CD4-positive, alpha-beta T cell treated with Interleukin-15 for 4 hours (primary cell): Measurements from ENCODE around the gene PGAM2.
"Not testable (repeated sequence)": the region's sequence is repeated elsewhere in the genome, so short reads cannot be mapped to it uniquely, and the experiment has no call there.

Experiments used
- DNase-seq: peaks from one replicate; pipeline ENCODE4 v3.0.0-alpha.2; 2020; ENCODE audit warnings: low spot score

The PGAM2 gene

GRCh38 chr7:44019825-44020224, 45.5 kb downstream of the PGAM2 start:
- DNase-seq: not testable (repeated sequence)

GRCh38 chr7:44018857-44019807, 46.2 kb downstream of the PGAM2 start:
- DNase-seq: peak; percentile 100

DNA sequence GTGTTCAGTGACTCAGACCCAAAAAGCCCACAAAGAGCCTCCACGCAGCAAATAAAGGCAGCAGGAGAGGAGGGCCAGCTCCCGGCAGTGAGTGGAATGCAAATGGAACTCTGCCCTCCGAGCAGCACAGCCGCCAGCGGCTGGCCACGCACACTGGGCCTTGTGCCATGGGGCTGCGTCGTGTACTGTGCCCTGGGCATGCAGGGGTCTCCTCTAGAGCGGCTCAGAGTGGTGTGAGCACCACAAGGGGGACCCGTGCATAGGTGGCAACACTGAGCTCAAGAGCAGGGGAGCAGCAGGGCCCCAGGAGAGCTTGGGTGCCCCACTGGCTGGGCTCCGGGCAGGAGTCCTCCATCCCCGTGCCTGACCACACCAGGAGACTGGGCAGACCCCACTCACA, 50.3 kb downstream of the PGAM2 start:
- not testable (repeated sequence) for DNase-seq
